Fibroblast of mammary gland (primary cell): ENCODE results near the gene CCN2.
A peak's percentile ranks its signal among the peaks of the same experiment; 100 is the strongest.

Source experiments
- DNase-seq: peaks from one replicate; pipeline ENCODE4 v3.0.0-alpha.2; 2010; ENCODE audit warnings: low read depth
- H3K4me3 ChIP-seq: 2 replicates; pipeline ENCODE4 v1.5.1; 2011; ENCODE audit warnings: low read depth, mild to moderate bottlenecking, low read length, moderate library complexity; ENCODE audit not compliant: control insufficient read depth
- TF ChIP-seq, protein P1 (sequence below): conservative IDR thresholded peaks from 2 replicates; pipeline ENCODE4 v1.5.1; 2011; ENCODE audit warnings: low read depth, low read length, inconsistent platforms; ENCODE audit not compliant: control insufficient read depth, insufficient read depth

The CCN2 gene, protein sequence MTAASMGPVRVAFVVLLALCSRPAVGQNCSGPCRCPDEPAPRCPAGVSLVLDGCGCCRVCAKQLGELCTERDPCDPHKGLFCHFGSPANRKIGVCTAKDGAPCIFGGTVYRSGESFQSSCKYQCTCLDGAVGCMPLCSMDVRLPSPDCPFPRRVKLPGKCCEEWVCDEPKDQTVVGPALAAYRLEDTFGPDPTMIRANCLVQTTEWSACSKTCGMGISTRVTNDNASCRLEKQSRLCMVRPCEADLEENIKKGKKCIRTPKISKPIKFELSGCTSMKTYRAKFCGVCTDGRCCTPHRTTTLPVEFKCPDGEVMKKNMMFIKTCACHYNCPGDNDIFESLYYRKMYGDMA

DNA sequence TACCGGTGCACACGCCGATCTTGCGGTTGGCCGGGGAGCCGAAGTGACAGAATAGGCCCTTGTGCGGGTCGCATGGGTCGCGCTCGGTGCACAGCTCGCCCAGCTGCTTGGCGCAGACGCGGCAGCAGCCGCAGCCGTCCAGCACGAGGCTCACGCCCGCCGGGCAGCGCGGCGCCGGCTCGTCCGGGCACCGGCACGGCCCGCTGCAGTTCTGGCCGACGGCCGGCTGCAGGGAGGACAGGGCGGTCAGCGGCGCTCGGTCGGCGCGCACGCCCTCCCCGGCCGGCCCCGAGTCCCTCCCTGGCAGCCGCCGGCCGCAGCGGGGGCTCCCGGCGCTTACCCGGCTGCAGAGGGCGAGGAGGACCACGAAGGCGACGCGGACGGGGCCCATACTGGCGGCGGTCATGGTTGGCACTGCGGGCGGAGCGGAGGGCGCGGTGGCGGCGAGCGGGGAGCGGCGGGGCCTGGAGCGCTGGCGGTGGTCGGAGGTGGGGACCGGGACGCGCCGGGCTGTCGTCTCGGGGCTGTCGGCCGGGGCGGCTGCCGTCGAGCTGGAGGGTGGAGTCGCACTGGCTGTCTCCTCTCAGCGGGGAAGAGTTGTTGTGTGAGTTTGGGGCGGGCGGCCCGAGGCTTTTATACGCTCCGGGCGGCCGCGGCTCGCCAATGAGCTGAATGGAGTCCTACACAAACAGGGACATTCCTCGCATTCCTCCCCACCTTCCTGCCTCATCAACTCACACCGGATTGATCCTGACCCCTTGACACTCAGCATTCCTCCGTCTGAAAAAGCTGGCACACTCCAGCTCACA, at the start of gene CCN2:
Gene CCN2, minus strand, starts transcription at position 606 of the 809 bp plus-strand sequence. Its CDS starts 200 bp downstream, at position 406.
- TF ChIP-seq, protein P1, sequence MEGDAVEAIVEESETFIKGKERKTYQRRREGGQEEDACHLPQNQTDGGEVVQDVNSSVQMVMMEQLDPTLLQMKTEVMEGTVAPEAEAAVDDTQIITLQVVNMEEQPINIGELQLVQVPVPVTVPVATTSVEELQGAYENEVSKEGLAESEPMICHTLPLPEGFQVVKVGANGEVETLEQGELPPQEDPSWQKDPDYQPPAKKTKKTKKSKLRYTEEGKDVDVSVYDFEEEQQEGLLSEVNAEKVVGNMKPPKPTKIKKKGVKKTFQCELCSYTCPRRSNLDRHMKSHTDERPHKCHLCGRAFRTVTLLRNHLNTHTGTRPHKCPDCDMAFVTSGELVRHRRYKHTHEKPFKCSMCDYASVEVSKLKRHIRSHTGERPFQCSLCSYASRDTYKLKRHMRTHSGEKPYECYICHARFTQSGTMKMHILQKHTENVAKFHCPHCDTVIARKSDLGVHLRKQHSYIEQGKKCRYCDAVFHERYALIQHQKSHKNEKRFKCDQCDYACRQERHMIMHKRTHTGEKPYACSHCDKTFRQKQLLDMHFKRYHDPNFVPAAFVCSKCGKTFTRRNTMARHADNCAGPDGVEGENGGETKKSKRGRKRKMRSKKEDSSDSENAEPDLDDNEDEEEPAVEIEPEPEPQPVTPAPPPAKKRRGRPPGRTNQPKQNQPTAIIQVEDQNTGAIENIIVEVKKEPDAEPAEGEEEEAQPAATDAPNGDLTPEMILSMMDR: no peak

DNA sequence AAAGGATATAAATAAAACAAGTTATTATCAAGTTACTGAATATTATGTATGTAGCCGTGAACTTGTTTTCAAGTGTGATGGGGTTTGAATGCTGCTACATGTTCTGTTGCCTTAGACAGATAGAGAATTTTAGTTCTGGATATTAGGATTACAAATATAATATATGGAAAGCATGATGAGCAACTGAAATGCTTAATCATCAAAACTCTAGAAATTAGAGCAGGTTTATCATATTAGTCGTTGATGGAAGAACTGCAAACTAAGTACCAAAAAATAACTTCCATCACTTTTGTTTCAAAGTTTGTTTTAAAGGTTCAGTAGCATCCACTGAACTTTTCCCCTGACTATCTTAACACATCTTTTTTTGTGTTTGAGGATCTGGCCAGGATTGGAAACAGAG, 49.1 kb upstream of the CCN2 start:
- DNase-seq: no peak
- no peak overlapping the region for H3K4me3 ChIP-seq
- TF ChIP-seq, protein P1: no peak

More for the DNA sequence above, at the start of gene CCN2:
- H3K4me3 ChIP-seq: peak within 1 kb of the TSS; percentile 66
- DNase-seq: peak; percentile 91

DNA sequence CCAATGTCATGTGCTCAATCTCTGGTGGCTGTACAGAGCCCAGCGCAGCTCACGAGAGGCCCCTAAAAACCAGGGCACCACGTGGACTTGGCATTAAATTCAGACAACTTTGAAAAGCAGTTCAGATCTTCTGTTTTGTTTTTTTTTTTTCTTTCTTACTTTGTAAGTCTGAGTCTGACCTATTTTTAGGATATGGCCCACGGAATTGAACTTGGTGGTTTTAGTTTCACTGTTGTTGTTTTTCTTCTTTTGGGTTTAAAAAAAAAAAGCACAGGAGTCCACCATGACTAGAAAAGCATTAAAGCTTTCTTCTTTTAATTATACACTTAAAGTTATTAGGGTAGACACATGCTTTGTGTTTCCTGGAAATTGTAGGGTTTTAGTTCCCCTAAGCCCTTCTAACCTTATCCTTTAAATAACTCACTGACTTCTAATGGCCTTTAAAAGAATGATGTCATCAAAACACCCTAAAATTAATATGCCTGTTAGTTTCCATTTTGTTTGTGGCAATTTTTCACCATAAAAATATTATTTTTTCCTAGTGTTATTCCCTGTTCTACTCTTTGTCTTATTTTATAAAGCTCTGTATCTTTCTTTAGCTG, 48.5 kb upstream of the CCN2 start:
- TF ChIP-seq, protein P1: no peak
- DNase-seq: no peak
- no peak overlapping the region for H3K4me3 ChIP-seq

DNA sequence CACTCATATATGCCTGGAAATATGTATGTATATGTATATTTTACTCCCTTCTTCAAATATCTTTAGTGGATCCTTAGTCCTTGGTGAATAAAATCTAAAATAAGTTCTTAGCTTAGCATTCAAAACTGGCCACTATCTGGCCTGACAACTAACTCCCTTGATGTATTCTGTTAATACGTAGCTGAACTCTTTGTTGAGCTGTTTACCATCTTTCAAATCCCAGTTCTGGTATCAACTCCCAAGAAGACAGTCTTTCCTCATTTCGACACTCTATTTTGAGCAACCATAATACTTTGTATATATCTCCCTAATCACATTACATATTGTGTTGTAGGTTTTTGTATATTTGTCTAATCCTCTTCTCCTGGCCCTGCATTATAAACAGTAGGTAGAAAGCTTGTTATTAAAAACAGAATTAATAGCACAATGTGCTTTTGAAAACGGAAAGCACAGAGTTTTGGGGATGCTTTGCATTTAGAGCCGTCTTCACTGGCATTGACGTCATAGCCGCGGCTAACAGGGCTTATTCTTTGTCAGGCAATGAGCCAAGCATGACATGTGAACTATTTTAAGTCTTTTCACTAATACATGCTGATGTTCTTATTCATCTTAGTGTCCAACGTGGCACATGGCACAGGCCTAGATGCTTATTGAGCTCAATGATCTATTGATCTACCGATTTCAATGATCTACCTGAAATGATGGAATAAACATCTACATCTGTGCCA, 47.2 kb upstream of the CCN2 start:
- DNase-seq: peak; percentile 74
- TF ChIP-seq, protein P1: no peak
- H3K4me3 ChIP-seq: no peak overlapping the region

DNA sequence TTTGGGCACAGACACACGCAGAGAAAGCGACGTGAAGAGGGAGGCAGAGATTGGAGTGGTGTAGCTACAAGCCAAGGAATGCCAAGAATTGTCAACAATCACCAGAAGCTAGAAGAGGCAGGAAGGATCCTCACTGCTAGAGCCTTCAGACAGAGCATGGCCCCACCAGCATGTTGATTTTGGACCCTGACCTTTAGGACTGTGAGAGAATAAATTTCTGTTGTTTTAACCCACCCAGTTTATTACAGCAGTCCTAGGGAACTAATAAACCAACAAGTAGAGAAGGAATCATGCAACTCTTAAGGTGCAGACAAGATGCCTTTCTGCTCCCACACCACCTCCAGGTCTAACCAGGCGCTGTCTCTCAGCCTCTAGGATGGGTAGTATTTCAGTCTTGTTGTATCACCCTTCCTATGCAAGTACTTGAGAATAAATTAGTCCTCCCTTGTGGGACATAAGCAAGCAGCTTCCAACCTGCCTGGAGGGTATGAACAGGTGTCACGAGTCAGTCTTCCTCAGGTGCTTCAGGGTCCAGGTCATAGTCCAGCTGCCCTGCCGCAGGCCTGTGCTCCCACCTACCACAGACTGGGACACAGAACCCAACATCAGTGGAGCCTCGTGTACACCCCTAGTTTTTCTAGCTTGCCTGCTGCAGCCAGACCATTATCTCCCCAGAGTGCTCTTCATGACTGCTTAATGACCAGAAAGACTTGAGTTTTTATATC, 46.4 kb upstream of the CCN2 start:
- TF ChIP-seq, protein P1: no peak
- no peak for DNase-seq
- no peak overlapping the region for H3K4me3 ChIP-seq

DNA sequence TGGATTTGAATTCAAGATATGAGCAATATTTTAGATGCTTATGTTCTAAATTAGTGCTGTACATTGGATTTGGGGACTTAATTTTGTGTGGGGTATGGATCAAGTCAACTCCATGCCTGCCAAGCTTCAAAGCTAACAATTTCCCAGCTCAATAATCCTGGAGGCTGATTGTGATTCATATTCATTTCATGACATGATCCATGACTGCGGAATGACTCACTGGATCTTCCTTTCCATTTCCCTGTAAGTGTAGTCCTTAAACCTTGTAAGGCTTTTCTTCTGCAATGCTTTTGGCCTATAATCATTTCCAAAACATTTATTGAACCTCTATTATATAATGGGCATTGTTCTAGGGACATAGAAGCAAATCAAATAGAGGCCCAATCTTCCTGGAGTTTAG, 44.7 kb upstream of the CCN2 start:
- peak; percentile 93 for DNase-seq

More for the DNA sequence above, 44.7 kb upstream of the CCN2 start:
- H3K4me3 ChIP-seq: no peak overlapping the region
- TF ChIP-seq, protein P1: no peak
